ENCODE data around the gene GSTM4. TPM values are rescaled to one million over a fixed set of nuclear protein-coding genes. Genes with fewer than 3 reads are reported as not detected.

The GSTM4 gene
- total RNA-seq, 1 donor from 2014 or later: 42.2 TPM

DNA sequence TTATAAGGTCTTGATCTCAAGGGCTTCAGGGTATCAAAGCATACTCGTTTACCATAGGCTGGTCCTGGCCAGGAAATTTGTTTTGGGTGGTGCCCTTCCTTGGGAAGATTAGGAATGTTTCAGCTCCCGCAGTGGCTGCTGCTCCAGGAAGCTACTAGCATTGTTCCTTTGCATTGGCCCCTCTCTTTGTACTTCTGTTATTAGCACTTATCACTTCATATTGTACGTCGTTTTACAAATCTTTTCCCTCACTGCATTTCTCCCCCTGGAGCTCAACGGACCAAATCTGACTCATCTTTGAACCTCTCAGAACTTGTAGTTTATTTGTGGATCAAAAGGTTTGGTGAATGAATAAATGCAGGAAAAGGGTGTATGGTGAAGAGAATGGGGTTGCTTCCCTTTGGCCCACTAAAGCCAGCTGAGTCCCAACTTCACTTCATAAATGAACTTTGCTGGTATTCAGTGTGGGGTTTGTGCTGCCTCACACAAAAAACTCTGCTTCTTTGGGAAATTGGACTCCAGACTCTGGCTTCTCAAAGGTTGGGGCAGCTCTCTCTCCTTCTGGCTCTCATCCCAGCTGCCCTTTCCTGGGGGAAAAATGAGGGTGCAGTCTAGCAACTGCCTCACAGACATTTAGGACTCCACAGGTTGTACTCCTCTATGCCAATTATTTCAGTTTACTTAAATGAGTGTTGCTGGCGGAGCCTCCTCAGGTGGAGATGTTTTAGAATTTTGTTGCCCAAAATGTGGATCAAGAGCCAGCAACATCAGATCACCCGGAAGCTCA is 42.3 kb upstream of the GSTM4 start:
- H3K27me3 Mint-ChIP-seq: no peaks in the 10 kb centered on the region
- peaks cover 26% of the 10 kb centered on the region for H3K4me1 Mint-ChIP-seq (ENCODE audit: unreplicated experiment)
- no peaks in the 10 kb centered on the region for H3K36me3 Mint-ChIP-seq
- no peak overlapping the region for H3K4me3 Mint-ChIP-seq
- H3K9me3 Mint-ChIP-seq: no peaks in the 10 kb centered on the region
- TF ChIP-seq, protein P1, sequence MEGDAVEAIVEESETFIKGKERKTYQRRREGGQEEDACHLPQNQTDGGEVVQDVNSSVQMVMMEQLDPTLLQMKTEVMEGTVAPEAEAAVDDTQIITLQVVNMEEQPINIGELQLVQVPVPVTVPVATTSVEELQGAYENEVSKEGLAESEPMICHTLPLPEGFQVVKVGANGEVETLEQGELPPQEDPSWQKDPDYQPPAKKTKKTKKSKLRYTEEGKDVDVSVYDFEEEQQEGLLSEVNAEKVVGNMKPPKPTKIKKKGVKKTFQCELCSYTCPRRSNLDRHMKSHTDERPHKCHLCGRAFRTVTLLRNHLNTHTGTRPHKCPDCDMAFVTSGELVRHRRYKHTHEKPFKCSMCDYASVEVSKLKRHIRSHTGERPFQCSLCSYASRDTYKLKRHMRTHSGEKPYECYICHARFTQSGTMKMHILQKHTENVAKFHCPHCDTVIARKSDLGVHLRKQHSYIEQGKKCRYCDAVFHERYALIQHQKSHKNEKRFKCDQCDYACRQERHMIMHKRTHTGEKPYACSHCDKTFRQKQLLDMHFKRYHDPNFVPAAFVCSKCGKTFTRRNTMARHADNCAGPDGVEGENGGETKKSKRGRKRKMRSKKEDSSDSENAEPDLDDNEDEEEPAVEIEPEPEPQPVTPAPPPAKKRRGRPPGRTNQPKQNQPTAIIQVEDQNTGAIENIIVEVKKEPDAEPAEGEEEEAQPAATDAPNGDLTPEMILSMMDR (conservative IDR thresholded peaks at IDR 0.05): no peak
- no peak for DNase-seq (ENCODE audit: extremely low spot score, unreplicated experiment)
- H3K27ac Mint-ChIP-seq: no peak overlapping the region

GRCh38 chr1:109615879-109616278 is 40.0 kb upstream of the GSTM4 start:
- DNase-seq (ENCODE audit: extremely low spot score, unreplicated experiment): no peak
- Mint-ChIP-seq H3K4me1 (ENCODE audit: unreplicated experiment) (peaks cover 35% of the 10 kb centered on the region), H3K27ac (peak overlapping the region; percentile 50), H3K27me3 (no peaks in the 10 kb centered on the region), H3K36me3 (no peaks in the 10 kb centered on the region), H3K9me3 (no peaks in the 10 kb centered on the region), H3K4me3 (no peak overlapping the region)
- TF ChIP-seq, protein P1 (conservative IDR thresholded peaks at IDR 0.05): no peak

GRCh38 chr1:109616391-109616790 is 39.5 kb upstream of the GSTM4 start:
- H3K36me3 Mint-ChIP-seq: no peaks in the 10 kb centered on the region
- TF ChIP-seq, protein P1 (conservative IDR thresholded peaks at IDR 0.05): no peak
- no peak for DNase-seq (ENCODE audit: extremely low spot score, unreplicated experiment)
- no peaks in the 10 kb centered on the region for H3K27me3 Mint-ChIP-seq
- H3K4me3 Mint-ChIP-seq: peak overlapping the region; percentile 46
- H3K27ac Mint-ChIP-seq: peak overlapping the region; percentile 50
- H3K9me3 Mint-ChIP-seq: no peaks in the 10 kb centered on the region
- peaks cover 35% of the 10 kb centered on the region for H3K4me1 Mint-ChIP-seq (ENCODE audit: unreplicated experiment)

DNA sequence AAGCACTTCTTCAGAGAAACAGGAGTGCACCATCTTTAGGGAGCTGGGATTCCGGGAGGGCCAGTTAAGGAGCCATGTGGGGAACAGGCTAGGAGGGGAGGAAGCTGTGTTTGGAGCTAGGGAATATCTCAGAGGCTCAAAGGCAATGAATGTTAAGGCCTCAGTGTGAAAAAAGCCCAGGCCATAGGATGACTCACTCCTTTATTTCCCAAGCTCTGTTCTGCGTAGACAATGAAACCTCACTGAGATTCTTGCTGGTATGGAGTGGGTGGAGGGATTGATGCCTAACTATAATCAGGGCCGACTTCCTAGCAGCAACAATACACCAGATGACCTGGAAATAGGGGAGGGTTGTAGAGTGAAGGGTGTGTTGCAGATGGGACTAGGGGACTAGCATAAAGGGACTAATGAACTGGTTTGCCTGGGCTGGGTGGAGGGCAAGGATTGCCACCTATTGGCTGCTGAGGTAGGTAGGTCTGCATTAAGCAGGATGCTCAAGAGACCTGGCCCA is 38.6 kb upstream of the GSTM4 start:
- TF ChIP-seq, protein P1 (conservative IDR thresholded peaks at IDR 0.05): no peak
- Mint-ChIP-seq H3K9me3 (no peaks in the 10 kb centered on the region), H3K36me3 (no peaks in the 10 kb centered on the region), H3K4me3 (peak overlapping the region; percentile 24), H3K27me3 (no peaks in the 10 kb centered on the region), H3K27ac (peak overlapping the region; percentile 50), H3K4me1 (ENCODE audit: unreplicated experiment) (peaks cover 40% of the 10 kb centered on the region)
- DNase-seq (ENCODE audit: extremely low spot score, unreplicated experiment): no peak

- Mint-ChIP-seq H3K36me3 (no peaks in the 10 kb centered on the region), H3K9me3 (no peaks in the 10 kb centered on the region), H3K4me1 (ENCODE audit: unreplicated experiment) (peaks cover 48% of the 10 kb centered on the region), H3K27me3 (no peaks in the 10 kb centered on the region), H3K4me3 (peak overlapping the region; percentile 98), H3K27ac (peak overlapping the region; percentile 95)
- TF ChIP-seq, protein P1 (conservative IDR thresholded peaks at IDR 0.05): no peak
- no peak for DNase-seq (ENCODE audit: extremely low spot score, unreplicated experiment)
These were observed 37.0 kb upstream of the GSTM4 start for GRCh38 chr1:109618661-109619575.

All from type B pancreatic cell (in vitro differentiated cells).